ENCODE measurements around the gene ERAP2.

Gene ERAP2

GRCh38 chr5:96857454-96857853 is 18.8 kb upstream of the ERAP2 start:
- Histone ChIP-seq H3K79me2 (ENCODE audit: low read length) (no peaks in the 10 kb centered on the region), H3K9ac (ENCODE audit: low read length) (no peak overlapping the region), H3K27ac (ENCODE audit: low read length) (no peak overlapping the region), H3K4me1 (ENCODE audit: low read length) (no peaks in the 10 kb centered on the region), H3K4me3 (ENCODE audit: low read length) (no peak overlapping the region), H3K9me3 (replicated peaks; ENCODE audit: insufficient read depth, low read length) (no peaks in the 10 kb centered on the region), H2AFZ (ENCODE audit: low read length) (no peak overlapping the region), H3K4me2 (ENCODE audit: low read depth, low read length) (no peak overlapping the region), H3K36me3 (replicated peaks; ENCODE audit: insufficient read depth, low read length) (no peaks in the 10 kb centered on the region), H3F3A (ENCODE audit: insufficient read depth, low read length) (no peaks in the 10 kb centered on the region), H3K27me3 (replicated peaks; ENCODE audit: insufficient read depth, low read length) (no peaks in the 10 kb centered on the region), H4K20me1 (ENCODE audit: insufficient read depth, low read length) (no peaks in the 10 kb centered on the region), H3K9me2 (replicated peaks; ENCODE audit: insufficient read depth, low read length) (no peaks in the 10 kb centered on the region)
- TF ChIP-seq CTCF (IDR thresholded peaks at IDR 0.05; ENCODE audit: low read length) (no peak), EZH2phosphoT487 (IDR thresholded peaks at IDR 0.05; ENCODE audit: low read length) (no peak), EZH2 (optimal IDR thresholded peaks at IDR 0.05; ENCODE audit: low read depth, low read length) (no peak)
- no peak for DNase-seq

- H3K4me1 ChIP-seq (ENCODE audit: low read length): no peaks in the 10 kb centered on the region
- no peaks in the 10 kb centered on the region for H3K79me2 ChIP-seq (ENCODE audit: low read length)
- no peak overlapping the region for H3K4me3 ChIP-seq (ENCODE audit: low read length)
- no peak overlapping the region for H3K9ac ChIP-seq (ENCODE audit: low read length)
- no peak for DNase-seq
- no peaks in the 10 kb centered on the region for H3K27me3 ChIP-seq (replicated peaks; ENCODE audit: insufficient read depth, low read length)
- no peaks in the 10 kb centered on the region for H3F3A ChIP-seq (ENCODE audit: insufficient read depth, low read length)
- H3K36me3 ChIP-seq (replicated peaks; ENCODE audit: insufficient read depth, low read length): no peaks in the 10 kb centered on the region
- H3K4me2 ChIP-seq (ENCODE audit: low read depth, low read length): no peak overlapping the region
- H4K20me1 ChIP-seq (ENCODE audit: insufficient read depth, low read length): no peaks in the 10 kb centered on the region
- H3K27ac ChIP-seq (ENCODE audit: low read length): no peak overlapping the region
- no peaks in the 10 kb centered on the region for H3K9me2 ChIP-seq (replicated peaks; ENCODE audit: insufficient read depth, low read length)
- H3K9me3 ChIP-seq (replicated peaks; ENCODE audit: insufficient read depth, low read length): no peaks in the 10 kb centered on the region
- no peak overlapping the region for H2AFZ ChIP-seq (ENCODE audit: low read length)
- TF ChIP-seq CTCF (IDR thresholded peaks at IDR 0.05; ENCODE audit: low read length): no peak
- TF ChIP-seq EZH2 (optimal IDR thresholded peaks at IDR 0.05; ENCODE audit: low read depth, low read length): no peak
- TF ChIP-seq EZH2phosphoT487 (IDR thresholded peaks at IDR 0.05; ENCODE audit: low read length): no peak
Observed at GRCh38 chr5:96857924-96858323, 18.4 kb upstream of the ERAP2 start.

GRCh38 chr5:96859375-96859774 is 16.9 kb upstream of the ERAP2 start:
- no peaks in the 10 kb centered on the region for H3K9me3 ChIP-seq (replicated peaks; ENCODE audit: insufficient read depth, low read length)
- no peak for TF ChIP-seq CTCF (IDR thresholded peaks at IDR 0.05; ENCODE audit: low read length)
- no peak for TF ChIP-seq EZH2phosphoT487 (IDR thresholded peaks at IDR 0.05; ENCODE audit: low read length)
- TF ChIP-seq EZH2 (optimal IDR thresholded peaks at IDR 0.05; ENCODE audit: low read depth, low read length): no peak
- no peaks in the 10 kb centered on the region for H3K36me3 ChIP-seq (replicated peaks; ENCODE audit: insufficient read depth, low read length)
- no peaks in the 10 kb centered on the region for H4K20me1 ChIP-seq (ENCODE audit: insufficient read depth, low read length)
- no peak overlapping the region for H3K4me3 ChIP-seq (ENCODE audit: low read length)
- H3K4me1 ChIP-seq (ENCODE audit: low read length): no peaks in the 10 kb centered on the region
- no peak overlapping the region for H3K27ac ChIP-seq (ENCODE audit: low read length)
- H3K4me2 ChIP-seq (ENCODE audit: low read depth, low read length): no peak overlapping the region
- H3K27me3 ChIP-seq (replicated peaks; ENCODE audit: insufficient read depth, low read length): no peaks in the 10 kb centered on the region
- no peak for DNase-seq
- H3K9me2 ChIP-seq (replicated peaks; ENCODE audit: insufficient read depth, low read length): no peaks in the 10 kb centered on the region
- H3F3A ChIP-seq (ENCODE audit: insufficient read depth, low read length): no peaks in the 10 kb centered on the region
- no peak overlapping the region for H3K9ac ChIP-seq (ENCODE audit: low read length)
- H3K79me2 ChIP-seq (ENCODE audit: low read length): no peaks in the 10 kb centered on the region
- no peak overlapping the region for H2AFZ ChIP-seq (ENCODE audit: low read length)
